Spleen (tissue), 11 donors: ENCODE measurements around the gene BSND. TPM values are rescaled to one million over a fixed set of nuclear protein-coding genes. Genes with fewer than 3 reads are reported as not detected.

Experiments used
- DNase-seq: peaks from one replicate; pipeline ENCODE4 v3.0.0-alpha.2; 2020
- H3K27ac ChIP-seq, 8 donors: fragments of 200-600 bp; sonication (generic) in 7 of 8; 1 replicate in 4 of 8; 2 replicates in 4 of 8; pipeline versions ENCODE4 v1.5.0 to v1.8.0; 2016 to 2021; ENCODE audit warnings: inconsistent platforms in 4 of 8, mild to moderate bottlenecking in 4 of 8, moderate library complexity in 1 of 8
- H3K27me3 ChIP-seq, 7 donors: fragments of 200-600 bp; sonication (generic) in 6 of 7; replicated peaks in 1 of 7; 1 replicate in 4 of 7; 2 replicates in 3 of 7; pipeline versions ENCODE4 v1.5.0 to v1.8.0; 2016 to 2021; ENCODE audit warnings: inconsistent platforms in 3 of 7, mild to moderate bottlenecking in 1 of 7
- H3K36me3 ChIP-seq, 6 donors: fragments of 200-600 bp; sonication (generic) in 5 of 6; 1 replicate in 4 of 6; 2 replicates in 2 of 6; pipeline versions ENCODE4 v1.5.0 to v1.8.0; 2016 to 2021; ENCODE audit warnings: inconsistent platforms in 2 of 6
- H3K4me1 ChIP-seq, 6 donors: fragments of 200-600 bp; sonication (generic) in 5 of 6; 1 replicate in 3 of 6; 2 replicates in 3 of 6; pipeline versions ENCODE4 v1.5.0 to v1.8.0; 2016 to 2021; ENCODE audit warnings: inconsistent platforms in 3 of 6
- H3K4me3 ChIP-seq, 8 donors: fragments of 200-600 bp; sonication (generic) in 7 of 8; 1 replicate in 4 of 8; 2 replicates in 4 of 8; pipeline versions ENCODE4 v1.5.0 to v1.8.0; 2016 to 2021; ENCODE audit warnings: inconsistent platforms in 4 of 8, mild to moderate bottlenecking in 4 of 8, moderate library complexity in 2 of 8
- H3K9me3 ChIP-seq, 8 donors: fragments of 200-600 bp; sonication (generic) in 7 of 8; 1 replicate in 4 of 8; 2 replicates in 4 of 8; pipeline versions ENCODE4 v1.5.0 to v1.8.0; 2016 to 2021; ENCODE audit warnings: inconsistent platforms in 4 of 8
- CTCF ChIP-seq, 11 experiments: fragments of 200-600 bp in 7 of 11; fragments of 450-650 bp in 4 of 11; sonication (generic) in 4 of 11; IDR thresholded peaks in 8 of 11; conservative IDR thresholded peaks in 3 of 11; 1 replicate in 7 of 11; 2 replicates in 4 of 11; pipeline versions ENCODE4 v1.4.0 to v1.8.0; 2016 to 2021; ENCODE audit warnings: antibody characterized with exemption in 11 of 11, inconsistent platforms in 4 of 11, mild to moderate bottlenecking in 1 of 11
- POLR2A ChIP-seq, 3 donors: fragments of 450-650 bp; IDR thresholded peaks; one replicate each; pipeline ENCODE4 v1.5.1; 2017; ENCODE audit warnings: antibody characterized with exemption in 3 of 3, mild to moderate bottlenecking in 1 of 3
- POLR2AphosphoS5 ChIP-seq, 3 donors: sonication (generic); formaldehyde crosslinking; IDR thresholded peaks; one replicate each; pipeline ENCODE4 v1.5.1; 2017; ENCODE audit warnings: antibody characterized with exemption in 3 of 3
- WGBS, 5 donors: extraction: QIAGEN DNeasy Blood & Tissue Kit in 3 of 5; methylation state at CpG; one replicate each; pipeline versions ENCODE4 v1.1.5 to v1.1.7; 2013 to 2018; 5-methylcytosine and 5-hydroxymethylcytosine counted together
- intact Hi-C: fragments of 100-400 bp; cut with DNase I; formaldehyde crosslinking; loops from one replicate; pipeline ENCODE4 v1.15.0; 2023; ENCODE audit warnings: low total_unique reads
- polyA plus RNA-seq, 3 donors: library from polyadenylated mRNA; stranded (reverse); fragments of 200-250 nt; gene quantifications; one replicate each; pipeline ENCODE4 v1.2.1, GENCODE V29; 2013
- total RNA-seq, 7 donors: library from RNA; depleted of rRNA in 3 of 7; stranded (reverse); fragments of >200 nt in 3 of 7; fragmentation: NEBNext Ultra II Directional in 4 of 7; extraction: Animal tissue kit (Norgen Biotek cat#: 25700) in 4 of 7; gene quantifications; one replicate each; pipeline versions ENCODE4 v1.1.0 to v1.2.1, GENCODE V29; 2016 to 2021
- donor health status: healthy with polysubstance abuse.
- donor health status: DM: no; HTN: no; CAD: no; lungs with moderate emphysema.
- donor health status: DM: no; HTN: no; CAD: no.
- donor health status: Bipolar disorder and iron deficiency.
- donor health status: healthy.
- donor health status: DM: no; HTN: no; CAD: no.
- donor health status: DM: yes; HTN: yes; CAD: no.

Gene BSND
- total and polyA plus RNA-seq, 10 donors, result 0.02 to 0.20 (median 0.09) TPM; not detected in 5

GRCh38 chr1:55053265-55053954, 54.7 kb downstream of the BSND start:
- no peak overlapping the region for H3K4me3 ChIP-seq
- intact Hi-C loops, result no loop called here
- no peak for DNase-seq
- H3K4me1 ChIP-seq, result peaks cover 0 to 20% (median 3%) of the 10 kb centered on the region in 6 donors
- H3K36me3 ChIP-seq, result peaks cover 0 to 25% (median 0%) of the 10 kb centered on the region in 6 donors
- H3K27ac ChIP-seq, result peak overlapping the region in 4 of 8 donors; percentile 61 to 83 (median 81)
- no peaks in the 10 kb centered on the region for H3K9me3 ChIP-seq
- H3K27me3 ChIP-seq, result no peaks in the 10 kb centered on the region
- 36 to 57% (median 50%) methylated on average over 6 to 7 of the region's 7 CpGs for WGBS, 5 donors
- TF ChIP-seq CTCF (IDR thresholded peaks at IDR 0.05 in 8 of 11, conservative IDR thresholded peaks at IDR 0.05 in 3 of 11) (no peak), POLR2A (IDR thresholded peaks at IDR 0.05) (no peak), POLR2AphosphoS5 (IDR thresholded peaks at IDR 0.05) (peak in 2 of 3 donors; percentile 26 to 60)

- H3K27ac ChIP-seq, result peak overlapping the region in 1 of 8 donors; percentile 83
- no peaks in the 10 kb centered on the region for H3K9me3 ChIP-seq
- no peak for TF ChIP-seq POLR2AphosphoS5 (IDR thresholded peaks at IDR 0.05)
- no peak for TF ChIP-seq POLR2A (IDR thresholded peaks at IDR 0.05)
- H3K27me3 ChIP-seq, result no peaks in the 10 kb centered on the region
- no peak for DNase-seq
- peaks cover 0 to 35% (median 0%) of the 10 kb centered on the region in 6 donors for H3K36me3 ChIP-seq
- peaks cover 0 to 19% (median 3%) of the 10 kb centered on the region in 6 donors for H3K4me1 ChIP-seq
- H3K4me3 ChIP-seq, result no peak overlapping the region
- 89 to 100% (median 95%) methylated on average over 2 to 5 of the region's 5 CpGs for WGBS, 5 donors
- intact Hi-C loops, result no loop called here
Measured at GRCh38 chr1:55054396-55054795, 55.7 kb downstream of the BSND start.

- DNase-seq, result no peak
- no peak for TF ChIP-seq POLR2AphosphoS5 (IDR thresholded peaks at IDR 0.05)
- TF ChIP-seq POLR2A (IDR thresholded peaks at IDR 0.05), result no peak
- TF ChIP-seq CTCF (IDR thresholded peaks at IDR 0.05 in 8 of 11, conservative IDR thresholded peaks at IDR 0.05 in 3 of 11), result no peak
- no peak overlapping the region for H3K27ac ChIP-seq
- no peaks in the 10 kb centered on the region for H3K9me3 ChIP-seq
- intact Hi-C loops, result no loop called here
- H3K36me3 ChIP-seq, result peaks cover 0 to 41% (median 0%) of the 10 kb centered on the region in 6 donors
- H3K27me3 ChIP-seq, result no peaks in the 10 kb centered on the region
- peaks cover 0 to 19% (median 3%) of the 10 kb centered on the region in 6 donors for H3K4me1 ChIP-seq
- no peak overlapping the region for H3K4me3 ChIP-seq
- WGBS, 5 donors, result 79 to 90% (median 87%) methylated on average over 12 of the region's 12 CpGs
Measured at GRCh38 chr1:55055084-55055882, 56.5 kb downstream of the BSND start.

- TF ChIP-seq CTCF (IDR thresholded peaks at IDR 0.05 in 8 of 11, conservative IDR thresholded peaks at IDR 0.05 in 3 of 11) (no peak), POLR2AphosphoS5 (IDR thresholded peaks at IDR 0.05) (no peak), POLR2A (IDR thresholded peaks at IDR 0.05) (no peak)
- whole genome bisulfite sequencing, 5 donors, result 86 to 95% (median 88%) methylated on average over 27 to 42 of the region's 42 CpGs
- peak; percentile 60 for DNase-seq
- no peak overlapping the region for H3K4me3 ChIP-seq
- H3K4me1 ChIP-seq, result peaks cover 0 to 19% (median 3%) of the 10 kb centered on the region in 6 donors
- H3K27ac ChIP-seq, result no peak overlapping the region
- intact Hi-C loops, result no loop called here
- peaks cover 0 to 49% (median 0%) of the 10 kb centered on the region in 6 donors for H3K36me3 ChIP-seq
- no peaks in the 10 kb centered on the region for H3K9me3 ChIP-seq
- no peaks in the 10 kb centered on the region for H3K27me3 ChIP-seq
Measured at GRCh38 chr1:55055951-55056631, 57.4 kb downstream of the BSND start.
